Aorta (tissue), 5 donors: ENCODE measurements around the gene GAB4. TPM values are rescaled to one million over a fixed set of nuclear protein-coding genes. Genes with fewer than 3 reads are reported as not detected.

Experiments
- ATAC-seq: fragments of 200-7000 bp; cut with Tn5 transposase; one replicate; pipeline ENCODE4 v1.9.1; 2022; ENCODE audit warnings: moderate library complexity; ENCODE audit not compliant: low FRiP score
- DNase-seq, 2 donors: peaks; one replicate each; pipeline ENCODE4 v3.0.0-alpha.2; 2020
- H3K27ac ChIP-seq, 2 donors: one replicate each; pipeline ENCODE4 v1.5.1; 2013; ENCODE audit warnings: low read length in 2 of 2, mild to moderate bottlenecking in 2 of 2, moderate library complexity in 2 of 2, control low read depth in 1 of 2, inconsistent platforms in 1 of 2, low read depth in 1 of 2
- H3K27me3 ChIP-seq, 2 donors: one replicate each; pipeline ENCODE4 v1.6.1; 2013; ENCODE audit warnings: control low read depth in 1 of 2, low read length in 1 of 2, mild to moderate bottlenecking in 1 of 2, moderate library complexity in 1 of 2; ENCODE audit not compliant: insufficient read depth in 2 of 2, control insufficient read depth in 1 of 2
- H3K36me3 ChIP-seq, 2 donors: one replicate each; pipeline ENCODE4 v1.6.1; 2013; ENCODE audit warnings: control low read depth in 1 of 2, low read length in 1 of 2, mild to moderate bottlenecking in 1 of 2; ENCODE audit not compliant: insufficient read depth in 2 of 2, control insufficient read depth in 1 of 2
- H3K4me1 ChIP-seq, 2 donors: one replicate each; pipeline ENCODE4 v1.6.1; 2013; ENCODE audit warnings: low read length in 2 of 2, control low read depth in 1 of 2, mild to moderate bottlenecking in 1 of 2, moderate library complexity in 1 of 2; ENCODE audit not compliant: insufficient read depth in 2 of 2, control insufficient read depth in 1 of 2
- H3K4me3 ChIP-seq, 2 donors: one replicate each; pipeline ENCODE4 v1.5.1; 2013; ENCODE audit warnings: low read length in 2 of 2, control low read depth in 1 of 2, mild to moderate bottlenecking in 1 of 2
- H3K9me3 ChIP-seq: one replicate; pipeline ENCODE4 v1.6.1; 2013; ENCODE audit warnings: mild to moderate bottlenecking, low read length; ENCODE audit not compliant: control insufficient read depth
- WGBS, 2 donors: extraction: QIAGEN DNeasy Blood & Tissue Kit; methylation state at CpG; one replicate each; pipeline ENCODE4 v1.1.7; 2013; 5-methylcytosine and 5-hydroxymethylcytosine counted together
- intact Hi-C, 2 donors: fragments of 100-400 bp; cut with DNase I; formaldehyde crosslinking; loops; one replicate each; pipeline versions ENCODE4 v1.14.2 to v1.15.0; 2022
- polyA plus RNA-seq, 2 donors: library from polyadenylated mRNA; stranded (reverse); fragments of 200-250 nt; gene quantifications; one replicate each; pipeline ENCODE4 v1.2.3, GENCODE V29; 2013
- total RNA-seq, 2 donors: library from RNA; stranded (reverse); fragmentation: NEBNext Ultra II Directional; extraction: Animal tissue kit (Norgen Biotek cat#: 25700); gene quantifications; one replicate each; pipeline ENCODE4 v1.2.1, GENCODE V29; 2021
- donor health status: healthy with polysubstance abuse.
- donor health status: Bipolar disorder and iron deficiency.
- donor health status: DM: no; HTN: no; CAD: no.
- donor health status: DM: no; HTN: no; CAD: no.
- donor health status: DM: yes; HTN: yes; CAD: no.

The GAB4 gene
- total and polyA plus RNA-seq, 4 donors = not detected

DNA sequence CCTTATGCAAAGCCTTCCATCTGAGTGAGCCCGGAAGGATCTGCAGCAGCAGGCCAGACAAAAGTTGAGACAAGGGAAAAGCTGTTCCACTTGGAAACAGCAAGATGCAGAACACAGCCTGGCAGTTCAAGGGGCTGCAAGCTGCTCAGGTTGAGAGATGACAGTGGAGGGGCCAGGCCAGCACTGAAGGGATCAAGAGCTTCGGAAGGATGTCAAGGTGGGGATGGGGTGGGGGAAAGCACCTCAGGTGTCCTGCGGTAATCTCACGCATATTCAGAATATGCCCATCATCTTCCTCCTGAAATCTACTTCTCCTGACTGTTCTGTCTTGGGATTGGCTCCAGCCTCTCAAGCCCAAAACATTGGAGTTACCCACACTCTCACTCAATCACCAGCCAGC is 35.7 kb downstream of the GAB4 start:
- H3K27me3 ChIP-seq = no peaks in the 10 kb centered on the region
- WGBS, 2 donors = 84 to 85% methylated on average over 4 of the region's 4 CpGs
- no peak overlapping the region for H3K4me3 ChIP-seq
- intact Hi-C loops = no loop called here
- ATAC-seq = no peak
- H3K27ac ChIP-seq = no peak overlapping the region
- no peaks in the 10 kb centered on the region for H3K4me1 ChIP-seq
- no peaks in the 10 kb centered on the region for H3K9me3 ChIP-seq
- H3K36me3 ChIP-seq = no peaks in the 10 kb centered on the region
- no peak for DNase-seq

DNA sequence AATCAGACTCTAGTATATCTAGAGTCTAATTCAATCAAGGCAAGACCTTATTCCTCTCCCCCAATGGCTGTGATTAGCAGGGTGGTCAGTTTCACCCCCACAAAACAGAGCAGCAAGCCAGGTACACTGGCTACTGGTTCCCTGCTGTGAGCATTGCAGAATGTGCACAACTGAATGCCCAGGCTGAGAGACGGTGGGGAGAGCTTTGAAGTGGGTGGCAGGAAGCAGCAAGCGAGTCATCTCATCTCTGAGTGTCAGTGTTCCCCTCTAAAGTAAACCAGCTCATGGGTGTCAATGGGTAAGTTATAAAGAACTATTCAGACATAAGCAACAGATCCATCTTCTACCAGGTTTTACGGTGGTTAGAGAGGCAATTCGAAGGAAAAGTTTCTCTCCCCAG is 37.6 kb downstream of the GAB4 start:
- H3K4me1 ChIP-seq = no peaks in the 10 kb centered on the region
- H3K27ac ChIP-seq = no peak overlapping the region
- intact Hi-C loops = no loop called here
- WGBS, 2 donors = 60 to 66% methylated on average over 4 of the region's 4 CpGs
- no peaks in the 10 kb centered on the region for H3K36me3 ChIP-seq
- DNase-seq = no peak
- ATAC-seq = no peak
- no peaks in the 10 kb centered on the region for H3K27me3 ChIP-seq
- no peaks in the 10 kb centered on the region for H3K9me3 ChIP-seq
- no peak overlapping the region for H3K4me3 ChIP-seq

DNA sequence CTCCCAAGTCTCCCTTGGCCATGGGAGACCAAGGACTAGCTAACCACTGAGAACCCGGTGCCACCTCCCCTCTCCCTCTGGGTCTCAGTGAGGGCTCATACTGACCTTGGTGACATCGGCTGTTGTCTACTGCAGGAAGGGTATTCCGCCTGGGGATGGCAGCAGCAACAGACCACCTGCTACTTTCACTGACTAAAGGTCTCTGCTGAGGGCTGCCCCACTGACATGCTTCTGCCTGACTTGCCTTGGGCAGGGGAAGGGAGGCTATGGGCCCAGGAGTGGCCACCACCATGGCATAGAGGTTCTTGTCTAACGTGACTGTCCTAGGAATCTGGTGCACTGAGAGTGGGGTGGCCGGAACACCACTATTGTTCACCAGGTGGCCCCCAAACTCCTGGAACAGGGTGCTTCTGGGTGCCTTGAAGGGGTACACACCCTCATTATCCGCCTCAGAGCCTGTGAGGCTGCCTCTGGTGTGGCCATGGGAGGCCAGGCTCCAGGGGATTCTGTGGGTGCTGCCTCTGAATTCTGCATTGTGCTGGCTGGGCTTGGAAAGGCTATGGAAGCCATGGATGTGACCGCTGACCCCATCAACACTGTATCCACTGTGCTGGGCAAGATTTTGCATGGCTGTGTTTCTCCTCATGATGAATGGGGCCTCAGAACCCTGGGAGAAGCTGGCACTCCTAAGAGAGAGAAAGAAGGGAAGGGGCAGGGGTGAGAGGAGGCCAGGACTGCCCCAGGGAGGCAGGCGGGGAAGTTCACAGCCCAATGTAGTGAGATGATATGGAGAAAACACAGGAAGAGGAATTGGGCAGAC is 38.3 kb downstream of the GAB4 start:
- ATAC-seq (no peak), DNase-seq (no peak)
- intact Hi-C loops = no loop called here
- WGBS, 2 donors = 74 to 81% methylated on average over 8 of the region's 8 CpGs
- Histone ChIP-seq H3K9me3 (no peaks in the 10 kb centered on the region), H3K27me3 (no peaks in the 10 kb centered on the region), H3K27ac (no peak overlapping the region), H3K36me3 (no peaks in the 10 kb centered on the region), H3K4me3 (no peak overlapping the region), H3K4me1 (no peaks in the 10 kb centered on the region)

DNA sequence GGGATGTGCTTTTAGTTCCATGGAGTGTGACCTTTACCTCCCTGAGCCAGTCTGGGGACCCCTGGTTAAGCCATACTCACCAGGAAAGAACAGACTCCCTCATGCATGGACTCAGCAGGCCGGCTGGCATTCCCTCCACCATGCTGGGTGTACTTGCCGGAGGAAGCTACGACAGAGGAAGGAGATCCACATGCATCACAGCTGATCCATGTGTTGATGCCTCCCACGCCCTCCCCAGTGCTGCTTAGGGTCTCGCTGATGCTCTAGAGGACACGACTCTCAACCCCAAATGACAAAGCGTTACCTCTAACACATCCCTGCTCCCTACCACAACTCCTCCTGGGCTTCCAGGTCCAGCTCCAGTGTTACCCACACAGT is 39.8 kb downstream of the GAB4 start:
- DNase-seq = no peak
- intact Hi-C loops = no loop called here
- no peak overlapping the region for H3K4me3 ChIP-seq
- H3K36me3 ChIP-seq = no peaks in the 10 kb centered on the region
- no peaks in the 10 kb centered on the region for H3K4me1 ChIP-seq
- no peak for ATAC-seq
- 79 to 83% methylated on average over 7 of the region's 7 CpGs for WGBS, 2 donors
- no peaks in the 10 kb centered on the region for H3K27me3 ChIP-seq
- no peaks in the 10 kb centered on the region for H3K9me3 ChIP-seq
- H3K27ac ChIP-seq = no peak overlapping the region

DNA sequence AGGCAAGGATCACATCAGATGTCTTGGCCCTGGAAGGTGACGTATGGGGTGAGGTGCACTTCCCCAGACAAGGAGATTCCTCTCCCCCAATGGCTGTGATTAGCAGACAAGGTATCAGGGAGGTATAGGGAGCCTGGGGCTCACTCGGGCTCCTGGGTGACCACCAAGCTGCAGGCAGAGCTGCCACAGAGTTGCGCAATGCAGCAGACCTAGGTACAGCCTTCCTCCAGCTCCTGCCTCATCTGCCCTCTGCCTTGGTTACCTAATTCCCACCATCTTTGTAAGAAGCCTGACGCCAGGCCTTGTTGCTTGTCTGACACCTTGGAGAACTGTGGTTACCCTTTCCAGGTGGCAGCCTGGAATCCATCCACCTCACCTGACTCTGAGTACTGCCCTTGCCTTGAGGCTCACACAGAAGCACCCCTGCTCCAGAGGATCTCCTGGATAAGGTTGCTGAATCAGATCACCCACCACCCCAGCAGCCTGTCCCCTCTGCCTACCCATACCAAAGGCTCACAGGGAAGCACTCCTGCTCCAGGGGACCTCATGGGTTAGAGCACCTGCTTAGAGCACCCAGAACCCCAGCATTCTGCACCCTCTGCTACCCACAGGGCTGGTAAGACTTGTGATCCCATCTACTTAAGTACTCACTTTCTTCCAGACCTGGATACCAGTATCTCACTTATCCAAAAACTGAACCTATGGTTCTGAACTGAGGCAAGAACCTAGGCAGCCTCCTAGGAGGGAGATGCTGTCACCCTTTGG is 40.4 kb downstream of the GAB4 start:
- 72 to 81% methylated on average over 4 of the region's 4 CpGs for WGBS, 2 donors
- intact Hi-C loops = no loop called here
- ATAC-seq (no peak), DNase-seq (no peak)
- Histone ChIP-seq H3K4me3 (no peak overlapping the region), H3K4me1 (no peaks in the 10 kb centered on the region), H3K27me3 (no peaks in the 10 kb centered on the region), H3K27ac (no peak overlapping the region), H3K36me3 (no peaks in the 10 kb centered on the region), H3K9me3 (no peaks in the 10 kb centered on the region)

DNA sequence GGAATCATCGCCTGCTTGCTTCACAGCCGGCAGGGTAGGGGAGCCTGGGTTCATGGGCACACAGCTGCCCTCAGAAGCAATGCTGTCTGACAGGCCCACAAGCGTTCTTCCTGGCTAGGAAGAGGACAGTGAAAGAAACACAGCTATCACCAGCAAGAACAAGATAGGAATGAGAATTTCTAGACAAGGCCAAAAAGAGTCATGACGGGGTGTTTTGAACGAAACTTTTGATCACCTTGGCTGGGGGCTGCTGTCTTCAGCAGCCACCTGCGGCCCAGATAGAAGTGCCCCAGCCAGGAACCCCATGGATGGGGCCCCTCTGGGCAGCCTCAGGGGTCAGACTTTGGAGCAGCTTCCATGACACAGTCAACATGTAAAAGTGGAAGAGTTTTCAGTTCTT is 41.8 kb downstream of the GAB4 start:
- no peak overlapping the region for H3K4me3 ChIP-seq
- no peaks in the 10 kb centered on the region for H3K4me1 ChIP-seq
- intact Hi-C loops = no loop called here
- no peak overlapping the region for H3K27ac ChIP-seq
- DNase-seq (no peak), ATAC-seq (no peak)
- 76 to 78% methylated on average over 6 of the region's 6 CpGs for WGBS, 2 donors
- no peaks in the 10 kb centered on the region for H3K36me3 ChIP-seq
- H3K27me3 ChIP-seq = no peaks in the 10 kb centered on the region
- no peaks in the 10 kb centered on the region for H3K9me3 ChIP-seq

DNA sequence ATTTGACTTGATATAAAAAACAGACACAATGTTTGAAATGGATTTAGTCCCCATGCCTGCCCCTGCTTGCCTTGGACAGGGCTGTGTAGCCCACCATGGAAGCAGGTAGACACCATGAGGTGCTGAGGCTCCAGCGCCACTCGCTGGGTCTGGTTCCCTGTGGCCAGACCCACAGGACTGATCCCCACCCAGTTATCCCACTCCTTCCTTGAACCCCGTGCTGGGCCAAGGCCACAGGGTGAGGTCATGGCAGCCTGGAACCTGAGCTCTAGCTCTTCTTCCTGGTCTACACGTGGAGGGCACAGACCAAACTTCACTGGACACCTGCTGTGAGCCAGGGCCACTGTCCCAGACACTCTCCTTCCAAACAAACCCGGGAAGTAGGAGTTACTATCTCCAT is 42.5 kb downstream of the GAB4 start:
- 67 to 72% methylated on average over 5 of the region's 5 CpGs for WGBS, 2 donors
- H3K27ac ChIP-seq = no peak overlapping the region
- intact Hi-C loops = no loop called here
- H3K27me3 ChIP-seq = no peaks in the 10 kb centered on the region
- no peak overlapping the region for H3K4me3 ChIP-seq
- DNase-seq = peak; percentile 17 to 38
- H3K4me1 ChIP-seq = no peaks in the 10 kb centered on the region
- no peaks in the 10 kb centered on the region for H3K9me3 ChIP-seq
- no peaks in the 10 kb centered on the region for H3K36me3 ChIP-seq
- ATAC-seq = no peak

DNA sequence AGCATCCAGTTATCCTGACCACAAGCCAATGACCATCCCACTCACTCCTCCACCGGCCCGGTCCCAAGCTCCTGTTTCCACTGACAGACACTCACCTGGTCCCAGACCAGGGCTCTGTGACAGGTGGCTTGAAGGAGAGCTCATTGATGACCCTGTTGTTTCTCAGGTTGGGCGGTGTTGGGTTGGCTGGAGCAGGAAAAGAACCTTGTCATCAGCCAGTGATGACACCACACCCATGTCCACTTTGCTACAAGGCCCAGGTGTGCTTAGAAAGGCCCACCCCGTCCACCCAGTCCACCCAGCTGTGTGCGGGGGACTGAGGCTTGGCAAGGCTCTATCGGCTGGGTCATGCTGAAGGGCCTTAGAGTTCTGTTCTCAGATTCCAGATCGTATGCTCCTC is 42.9 kb downstream of the GAB4 start:
- Histone ChIP-seq H3K27ac (no peak overlapping the region), H3K36me3 (no peaks in the 10 kb centered on the region), H3K4me1 (no peaks in the 10 kb centered on the region), H3K4me3 (no peak overlapping the region), H3K9me3 (no peaks in the 10 kb centered on the region), H3K27me3 (no peaks in the 10 kb centered on the region)
- intact Hi-C loops = no loop called here
- WGBS, 2 donors = 76 to 81% methylated on average over 7 of the region's 7 CpGs
- ATAC-seq = no peak
- peak in 1 of 2 donors; percentile 11 for DNase-seq

DNA sequence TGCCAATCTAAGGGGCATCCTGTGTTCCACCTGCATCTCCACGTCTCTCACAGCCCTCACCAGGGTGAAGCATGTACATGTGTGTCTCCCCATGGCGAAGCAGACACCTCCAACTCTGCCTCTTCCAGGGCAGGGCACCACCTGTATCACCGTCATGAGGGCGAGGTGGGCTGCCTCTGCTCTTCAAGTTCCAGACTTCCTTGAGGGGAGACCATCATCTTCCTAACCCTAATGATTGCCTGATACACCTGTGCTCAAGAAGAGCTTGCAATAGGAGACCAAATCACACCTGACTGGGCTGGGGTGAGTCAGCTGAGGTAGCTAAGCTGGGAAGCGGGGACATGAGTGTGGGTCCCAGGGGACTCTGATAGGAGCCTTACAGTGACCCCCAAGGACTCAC is 43.7 kb downstream of the GAB4 start:
- Histone ChIP-seq H3K36me3 (no peaks in the 10 kb centered on the region), H3K27ac (no peak overlapping the region), H3K4me3 (no peak overlapping the region), H3K9me3 (no peaks in the 10 kb centered on the region), H3K4me1 (no peaks in the 10 kb centered on the region), H3K27me3 (no peaks in the 10 kb centered on the region)
- 76 to 79% methylated on average over 5 of the region's 5 CpGs for WGBS, 2 donors
- ATAC-seq = no peak
- intact Hi-C loops = no loop called here
- no peak for DNase-seq
